Activated T-cell treated with anti-CD3 and anti-CD28 coated beads for 24 hours (primary cell): Measurements from ENCODE around the gene MPP2.
A peak's percentile ranks its signal among the peaks of the same experiment; 100 is the strongest.
"Not testable (repeated sequence)": the region's sequence is repeated elsewhere in the genome, so short reads cannot be mapped to it uniquely, and the experiment has no call there.

Experiments used
- DNase-seq: peaks from one replicate; pipeline ENCODE4 v3.0.0-alpha.2; 2020; ENCODE audit warnings: low read depth

The MPP2 gene

DNA sequence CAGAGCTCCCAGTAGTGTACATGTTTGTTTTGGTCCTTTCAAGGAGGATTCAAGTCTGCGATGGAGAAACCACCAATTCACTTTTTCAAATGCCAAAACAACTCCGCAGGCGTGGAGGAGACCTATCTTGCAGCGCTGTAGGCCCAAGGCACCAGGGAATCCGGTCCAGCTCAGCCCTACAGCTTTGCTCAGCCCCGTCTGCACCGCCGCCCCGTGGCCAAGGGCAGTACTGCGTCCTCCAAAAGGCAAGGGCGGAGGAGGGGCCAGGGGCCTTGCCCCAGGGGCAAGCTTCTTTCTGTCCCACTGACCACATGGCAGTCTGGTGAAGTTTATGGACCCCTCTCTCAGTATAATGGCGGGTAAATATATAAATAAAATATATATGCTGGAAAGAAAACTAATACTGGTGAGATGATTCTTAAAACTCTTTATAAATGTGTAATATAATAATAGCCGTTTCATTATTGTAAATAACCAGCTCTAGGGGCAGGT, 61.1 kb downstream of the MPP2 start:
- DNase-seq: peak; percentile 70

DNA sequence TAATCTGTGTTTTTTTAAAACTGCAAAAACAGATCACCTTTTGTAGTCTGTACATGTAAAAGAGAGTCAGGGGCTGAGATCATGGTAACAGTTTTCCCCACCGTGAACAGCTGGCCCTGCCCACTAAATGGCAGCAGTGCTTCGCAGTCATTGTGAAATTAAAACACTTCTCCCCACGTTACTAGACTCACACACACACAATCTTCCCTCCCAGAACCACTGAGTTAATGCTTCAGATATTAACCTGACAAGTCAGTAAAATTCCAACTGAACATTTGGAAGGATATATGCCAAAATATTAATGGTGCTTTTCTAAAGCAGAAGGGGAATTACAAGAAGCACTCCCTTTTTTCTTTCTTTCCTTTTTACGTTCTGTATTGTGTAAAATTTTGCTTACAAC, 61.6 kb downstream of the MPP2 start:
- DNase-seq: no peak

DNA sequence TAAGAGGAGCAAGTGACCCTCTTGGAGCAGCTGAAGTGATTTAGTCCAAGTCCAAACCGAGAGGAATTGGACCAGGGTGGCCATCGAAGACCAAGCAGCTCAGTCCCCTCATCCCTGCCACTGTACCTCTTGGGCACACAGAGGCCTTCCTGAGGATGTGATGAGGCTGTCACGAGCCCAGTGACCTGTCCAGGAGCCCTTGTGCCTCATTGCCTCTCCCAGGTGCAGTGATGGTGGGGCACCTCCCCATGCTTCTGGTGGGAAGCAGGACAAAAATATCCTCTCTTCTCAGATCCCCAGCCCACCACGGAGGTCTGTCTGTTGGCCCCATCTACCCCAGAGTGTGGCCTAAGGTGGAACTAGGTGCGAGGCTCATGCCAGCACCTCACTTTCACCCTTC, 63.1 kb downstream of the MPP2 start:
- no peak for DNase-seq

DNA sequence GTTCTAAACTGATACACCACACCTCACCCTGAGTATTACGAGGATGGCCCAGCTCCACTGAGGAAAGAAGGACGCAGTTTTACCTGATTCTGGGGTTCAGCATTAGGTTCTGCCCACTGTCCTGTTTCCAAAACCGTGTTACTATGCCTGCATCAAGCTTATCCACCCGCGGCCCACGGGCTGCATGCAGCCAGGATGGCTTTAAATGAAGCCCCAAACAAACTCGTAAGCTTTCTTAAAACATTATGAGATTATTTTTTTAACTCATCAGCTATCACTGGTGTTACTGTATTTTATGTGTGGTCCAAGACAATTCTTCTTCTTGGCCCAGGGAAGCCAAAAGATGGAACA, 64.4 kb downstream of the MPP2 start:
- no peak for DNase-seq

GRCh38 chr17:43842091-43842974, 65.0 kb downstream of the MPP2 start:
- DNase-seq: not testable (repeated sequence)

DNA sequence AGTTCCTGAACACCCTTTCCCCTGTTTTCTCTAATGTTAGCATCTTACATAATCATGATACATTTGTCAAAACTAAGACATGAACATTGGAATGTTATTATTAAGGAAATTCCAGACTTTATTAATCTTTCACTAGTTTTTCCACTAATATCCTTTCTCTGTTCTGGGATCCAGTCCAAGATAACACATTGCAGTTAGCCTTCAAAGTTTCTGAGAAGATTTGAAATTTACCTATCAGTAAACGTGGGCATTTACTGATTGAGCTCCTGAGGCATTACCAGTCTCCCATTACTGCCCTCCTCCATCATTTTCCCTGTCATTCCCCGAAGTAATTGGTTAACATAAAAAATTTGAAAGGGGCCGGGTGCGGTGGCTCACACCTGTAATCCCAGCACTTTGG, 66.1 kb downstream of the MPP2 start:
- no peak for DNase-seq

GRCh38 chr17:43840814-43841213, 66.5 kb downstream of the MPP2 start:
- DNase-seq: no peak

GRCh38 chr17:43839670-43840108, 67.6 kb downstream of the MPP2 start:
- no peak for DNase-seq

- DNase-seq: no peak
These were observed 73.2 kb downstream of the MPP2 start for GRCh38 chr17:43834106-43834505.

- DNase-seq: peak; percentile 20
These were observed 74.1 kb downstream of the MPP2 start, which contains the start of gene MPP3 for GRCh38 chr17:43832976-43833829. Gene MPP3 (minus strand): TSS chr17:43833146. CDS start chr17:43831906, 1,240 bp downstream.

- no peak for DNase-seq
These were observed 75.0 kb downstream of the MPP2 start for GRCh38 chr17:43832168-43832975.

- DNase-seq: no peak
These were observed 75.7 kb downstream of the MPP2 start for GRCh38 chr17:43831633-43832032.

GRCh38 chr17:43830510-43831140, 76.7 kb downstream of the MPP2 start:
- DNase-seq: no peak

DNA sequence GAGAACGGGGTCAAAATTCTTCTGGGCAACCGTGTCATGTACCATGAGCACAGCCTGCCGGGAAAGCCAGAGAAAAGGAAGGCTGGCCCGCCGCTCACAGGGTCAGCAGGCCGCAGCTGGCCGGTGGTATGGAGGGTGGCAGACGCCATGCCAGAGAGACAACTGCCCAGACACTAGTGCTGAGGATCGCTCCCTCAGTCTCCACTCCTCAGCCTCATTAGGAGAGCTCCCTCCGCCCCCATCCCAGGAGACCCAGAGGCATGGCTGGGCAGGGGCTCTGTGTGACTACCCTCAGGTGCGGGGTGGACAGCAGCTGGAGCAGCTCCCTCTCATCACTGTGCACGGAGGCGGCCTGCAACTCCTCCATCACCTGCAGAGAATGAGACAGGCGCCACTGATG, 77.6 kb downstream of the MPP2 start:
- no peak for DNase-seq

GRCh38 chr17:43827596-43827995, 79.7 kb downstream of the MPP2 start:
- no peak for DNase-seq

DNA sequence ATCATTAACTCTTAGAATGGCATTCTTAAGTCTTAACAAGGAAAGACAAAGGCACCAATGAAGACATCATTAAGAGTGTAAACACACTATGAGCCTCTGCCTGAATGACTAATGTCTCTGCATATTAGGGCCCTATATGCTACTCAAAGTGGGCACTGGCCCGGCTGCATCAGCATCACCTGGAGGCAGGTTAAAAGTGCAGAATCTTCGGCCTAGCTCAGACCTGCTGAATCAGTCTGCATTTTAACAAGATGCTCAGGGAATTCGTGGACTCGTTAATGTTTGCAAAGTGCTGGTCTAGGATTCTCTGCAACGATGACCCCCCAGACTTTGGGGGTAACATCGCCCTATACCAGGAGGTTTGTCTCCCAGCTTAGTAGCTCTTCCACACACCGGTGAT, 81.1 kb downstream of the MPP2 start:
- no peak for DNase-seq

- no peak for DNase-seq
These were observed 81.8 kb downstream of the MPP2 start for GRCh38 chr17:43825567-43825966.
